GM13976 (cell line): ENCODE measurements around the gene KIFAP3.
"Not testable (repeated sequence)": the region's sequence is repeated elsewhere in the genome, so short reads cannot be mapped to it uniquely, and the experiment has no call there.

ENCODE experiments used
- DNase-seq: peaks from one replicate; pipeline ENCODE4 v3.0.0; 2012; ENCODE audit warnings: low spot score
- CTCF ChIP-seq: IDR thresholded peaks from 2 replicates; pipeline ENCODE4 v1.5.1; 2012; ENCODE audit warnings: borderline replicate concordance, mild to moderate bottlenecking; ENCODE audit not compliant: insufficient read depth; ENCODE audit errors: extremely low read depth, missing control alignments, control extremely low read depth
- in situ Hi-C: fragments of 300-500 bp; cut with MboI; formaldehyde crosslinking; loops from one replicate; pipeline ENCODE4 v1.12.0; 2022; ENCODE audit warnings: low sequenced_read_pairs, mixed read lengths, inconsistent platforms; ENCODE audit not compliant: unreplicated experiment

Gene KIFAP3

GRCh38 chr1:170095976-170096748 lies 21.7 kb upstream of the KIFAP3 start:
- TF ChIP-seq CTCF, result no peak
- in situ Hi-C loops, result no loop called here

GRCh38 chr1:170094697-170095616 lies 20.5 kb upstream of the KIFAP3 start:
- in situ Hi-C loops, DNase-seq: not testable (repeated sequence)

More at GRCh38 chr1:170095976-170096748, 21.7 kb upstream of the KIFAP3 start:
- no peak for DNase-seq

- in situ Hi-C loops, result no loop called here
- no peak for DNase-seq
- TF ChIP-seq CTCF, result no peak
Observed at GRCh38 chr1:170086399-170087032, 12.0 kb upstream of the KIFAP3 start.

- no peak for DNase-seq
- TF ChIP-seq CTCF, result no peak
- in situ Hi-C loops, result no loop called here
Observed at GRCh38 chr1:170085091-170085490, 10.6 kb upstream of the KIFAP3 start.

- no peak for DNase-seq
- in situ Hi-C loops, result no loop called here
- TF ChIP-seq CTCF, result no peak
Observed at GRCh38 chr1:170078610-170079189, 4.2 kb upstream of the KIFAP3 start.

GRCh38 chr1:170077926-170078325 lies 3.4 kb upstream of the KIFAP3 start:
- no peak for TF ChIP-seq CTCF
- in situ Hi-C loops, result no loop called here

GRCh38 chr1:170076952-170077351 lies 2.5 kb upstream of the KIFAP3 start:
- in situ Hi-C loops, DNase-seq: not testable (repeated sequence)

More at GRCh38 chr1:170077926-170078325, 3.4 kb upstream of the KIFAP3 start:
- DNase-seq, result no peak
